Superior temporal gyrus (tissue), 1 donor: ENCODE data around the gene RGSL1.

Experiments
- DNase-seq: peaks from one replicate; pipeline ENCODE4 v3.0.0-alpha.2; 2016; ENCODE audit errors: extremely low spot score

RGSL1 gene

DNA sequence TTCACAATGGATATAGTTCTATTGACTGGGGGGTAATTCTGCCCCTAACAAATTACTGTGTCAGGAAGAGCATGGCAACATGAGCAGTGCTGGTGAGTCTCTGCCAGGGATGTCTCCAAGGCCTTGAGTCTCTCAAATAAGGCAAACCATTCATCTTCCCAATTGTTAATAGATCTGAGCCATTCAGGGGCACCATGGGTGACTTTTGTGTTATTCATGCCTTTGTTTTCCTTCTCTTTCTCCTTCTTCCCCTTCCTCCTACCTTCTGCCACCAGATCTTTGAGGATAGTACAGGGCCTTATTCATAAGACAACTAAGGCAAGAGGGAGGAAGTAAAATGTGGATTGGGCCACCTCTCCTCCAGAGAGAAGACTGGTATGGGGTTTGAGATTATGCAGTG lies at the start of gene RGSL1:
Gene RGSL1 (plus strand): TSS at position 60 of the 400 bp plus-strand sequence. CDS start 20 bp downstream, at position 80.
- DNase-seq: no peak

DNA sequence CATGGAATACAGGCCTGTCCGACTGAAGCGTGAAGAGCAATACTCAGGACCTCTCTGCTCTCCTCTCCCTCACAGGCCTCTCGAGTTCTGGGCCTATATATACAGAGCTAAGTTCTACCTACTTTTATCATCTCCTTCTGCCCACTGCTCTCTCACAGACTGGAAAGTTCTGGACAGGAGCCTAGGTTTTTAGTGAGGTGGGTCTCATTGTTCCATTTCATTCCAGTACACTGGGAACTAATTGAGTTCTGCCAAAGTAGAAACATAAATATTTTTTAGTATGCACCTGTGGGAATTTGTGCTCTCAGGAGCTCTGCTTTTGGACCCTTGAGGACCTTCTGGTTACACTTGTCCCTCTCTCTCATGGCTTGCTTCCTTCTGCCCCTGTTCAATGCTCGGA lies 49.4 kb upstream of the RGSL1 start, which contains the start of gene TEDDM1:
Gene TEDDM1 (minus strand): TSS at position 101 of the 400 bp plus-strand sequence. CDS start 182 bp downstream, outside the sequence.
- no peak for DNase-seq

- DNase-seq: no peak
Observed at GRCh38 chr1:182404781-182405180, 45.2 kb upstream of the RGSL1 start.

DNA sequence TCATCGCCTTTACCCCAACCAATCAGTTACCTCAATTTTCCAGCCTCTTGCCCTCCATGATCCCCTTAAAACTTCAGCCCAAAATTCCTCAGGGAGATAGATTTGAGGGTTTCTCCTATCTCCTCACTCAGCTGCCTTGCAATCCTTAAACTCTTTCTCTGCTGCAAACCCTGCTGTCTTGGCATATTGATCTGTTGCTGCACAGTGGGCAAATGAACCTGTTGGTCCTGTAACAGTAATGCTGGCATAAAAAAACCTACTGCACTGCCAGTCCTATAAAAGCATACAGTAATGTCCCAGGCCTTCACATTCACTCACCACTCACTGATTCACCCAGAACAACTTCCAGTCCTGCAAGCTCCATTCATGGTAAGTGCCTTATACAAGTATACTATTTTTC lies 44.4 kb upstream of the RGSL1 start:
- no peak for DNase-seq

- no peak for DNase-seq
Observed at GRCh38 chr1:182406012-182406411, 43.9 kb upstream of the RGSL1 start.

DNA sequence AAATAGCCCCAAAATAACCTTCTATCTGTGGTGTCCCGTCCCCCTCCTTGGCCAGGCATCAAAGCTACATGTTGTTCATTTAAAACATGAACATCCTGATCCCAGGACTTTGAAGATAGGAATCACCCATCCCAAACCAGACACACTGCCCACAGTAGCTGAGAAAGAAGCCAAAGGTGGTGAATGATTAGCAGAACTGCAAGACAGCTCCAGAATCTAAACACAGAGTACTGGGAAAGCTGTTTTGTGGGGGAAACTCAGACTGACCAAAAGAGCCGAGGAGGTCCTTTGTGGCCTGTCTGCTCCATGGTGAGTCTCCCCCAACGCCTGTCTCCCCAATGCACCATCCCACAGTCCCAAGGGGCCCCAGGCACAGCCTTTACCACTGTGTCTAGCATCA lies 42.2 kb upstream of the RGSL1 start:
- no peak for DNase-seq

DNA sequence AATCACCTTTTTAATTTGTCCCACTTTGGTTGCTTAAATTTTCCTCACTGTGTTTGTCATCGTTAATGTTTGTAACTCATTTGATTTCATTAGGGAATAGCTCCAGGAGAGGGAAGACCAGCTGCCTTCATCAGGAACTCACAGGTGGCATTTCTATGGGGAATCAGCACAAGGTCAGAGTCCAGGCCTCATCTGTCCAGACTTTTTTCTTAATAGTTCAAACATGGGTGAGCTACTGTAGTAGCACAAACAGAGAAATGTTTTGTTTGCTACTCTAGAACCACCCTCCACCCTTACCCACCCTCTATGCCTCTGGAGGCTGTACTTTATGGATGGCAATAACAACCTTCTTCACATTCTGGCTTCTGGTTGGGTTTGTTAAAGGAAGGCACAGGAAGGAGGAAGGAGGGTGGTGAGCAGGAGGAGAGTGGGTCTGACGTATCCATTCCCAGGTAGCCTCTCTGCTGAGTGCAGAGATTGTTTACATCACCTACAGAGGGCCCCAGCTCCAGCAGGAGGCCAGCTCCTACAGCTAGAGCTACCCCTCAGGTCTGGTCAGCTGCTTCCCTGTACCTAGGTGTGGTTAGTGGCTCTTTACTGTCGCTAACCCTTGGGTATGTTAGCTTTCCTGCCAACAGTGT lies 41.4 kb upstream of the RGSL1 start:
- DNase-seq: no peak

- no peak for DNase-seq
Observed at GRCh38 chr1:182410138-182410537, 39.8 kb upstream of the RGSL1 start.

DNA sequence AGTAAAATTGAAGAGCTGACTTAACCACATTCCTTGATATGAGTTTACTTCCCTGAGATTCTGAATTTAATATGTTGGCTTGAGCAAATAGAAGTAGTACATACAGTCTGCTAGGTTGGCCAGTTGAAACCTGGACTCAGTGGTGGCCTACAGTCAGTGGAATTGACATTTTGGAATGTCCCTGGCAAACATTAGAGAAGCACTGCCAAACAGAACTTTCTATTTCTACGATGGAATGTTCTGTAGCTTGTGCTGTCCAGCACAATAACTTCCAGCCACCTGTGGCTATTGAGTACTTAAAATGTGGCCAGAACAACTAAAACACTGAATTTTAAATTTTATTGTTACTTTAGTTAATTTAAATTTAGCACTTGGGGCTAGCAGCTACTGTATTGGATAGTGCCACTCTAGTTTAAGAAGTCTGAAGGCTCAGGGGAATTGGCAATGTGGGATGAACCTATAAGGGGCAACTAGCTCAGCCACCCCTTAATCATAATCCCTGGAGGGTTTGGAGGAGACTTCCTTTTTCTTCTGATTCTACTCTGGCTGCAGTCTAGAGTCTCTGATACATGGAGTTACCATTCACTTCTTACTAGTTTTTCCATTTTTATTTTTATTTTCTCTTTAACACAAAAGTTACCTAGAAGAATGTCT lies 39.2 kb upstream of the RGSL1 start:
- DNase-seq: no peak

DNA sequence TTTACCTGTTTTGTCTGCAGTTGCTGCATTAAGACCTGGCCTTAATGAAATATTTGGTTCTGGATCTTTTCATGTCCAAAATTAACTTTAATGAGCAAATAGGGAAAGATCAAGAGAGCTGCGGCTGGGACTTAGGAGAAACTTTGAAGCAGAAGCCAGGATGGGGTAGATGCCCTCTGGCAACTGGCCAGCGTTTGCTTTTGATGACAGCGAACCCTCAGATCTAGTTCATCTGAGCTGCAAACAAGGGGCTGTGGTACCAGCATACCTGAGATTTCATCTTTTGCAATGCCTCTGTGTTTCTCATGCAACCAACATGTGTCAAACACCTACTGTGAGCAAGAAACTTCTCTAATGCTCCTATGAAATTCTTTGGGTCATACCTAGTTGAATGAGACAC lies 36.5 kb upstream of the RGSL1 start:
- no peak for DNase-seq

DNA sequence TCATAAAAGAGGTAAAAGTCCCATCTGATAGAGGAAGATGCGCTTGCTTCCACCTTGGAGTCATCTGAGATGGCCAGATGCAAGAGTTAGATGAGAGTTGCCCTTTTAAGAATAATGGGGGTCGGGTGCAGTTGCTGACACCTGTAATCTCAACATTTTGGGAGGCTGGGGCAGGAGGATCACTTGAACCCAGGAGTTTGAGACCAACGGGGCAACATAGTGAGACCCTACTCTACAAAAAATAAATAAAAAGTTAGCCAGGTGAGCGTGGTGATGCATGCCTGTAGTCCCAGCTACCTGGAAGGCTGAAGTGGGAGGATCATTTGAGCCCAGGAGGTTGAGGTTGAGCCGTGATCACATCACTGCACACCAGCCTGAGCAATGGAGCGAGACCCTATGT lies 36.0 kb upstream of the RGSL1 start:
- DNase-seq: no peak

- DNase-seq: no peak
Observed at GRCh38 chr1:182415789-182416188, 34.2 kb upstream of the RGSL1 start.

GRCh38 chr1:182426442-182427430 lies 23.2 kb upstream of the RGSL1 start:
- no peak for DNase-seq

- DNase-seq: no peak
Observed at GRCh38 chr1:182428043-182428442, 21.9 kb upstream of the RGSL1 start.

GRCh38 chr1:182430263-182431068 lies 19.5 kb upstream of the RGSL1 start:
- DNase-seq: no peak

GRCh38 chr1:182431278-182431677 lies 18.7 kb upstream of the RGSL1 start:
- no peak for DNase-seq

DNA sequence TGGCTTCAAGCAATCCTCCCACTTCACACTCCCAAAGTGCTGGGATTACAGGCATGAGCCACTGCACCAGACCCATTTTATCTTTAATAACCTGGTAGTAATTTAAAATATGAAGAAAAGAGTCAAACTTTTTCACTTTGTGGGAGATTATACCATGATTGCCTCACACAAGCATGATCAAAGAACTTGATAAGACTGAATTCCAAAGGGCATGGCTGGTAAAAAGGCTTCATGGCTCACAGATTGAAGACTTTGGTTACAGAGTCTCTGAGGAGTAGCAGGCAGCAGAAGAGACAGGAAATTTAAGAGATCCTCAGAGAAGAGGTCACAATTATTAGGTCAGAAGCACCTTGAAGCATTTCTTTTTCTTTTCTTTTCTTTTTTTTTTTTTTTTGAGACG lies 16.4 kb upstream of the RGSL1 start:
- no peak for DNase-seq

- DNase-seq: no peak
Observed at GRCh38 chr1:182438326-182438725, 11.6 kb upstream of the RGSL1 start.

DNA sequence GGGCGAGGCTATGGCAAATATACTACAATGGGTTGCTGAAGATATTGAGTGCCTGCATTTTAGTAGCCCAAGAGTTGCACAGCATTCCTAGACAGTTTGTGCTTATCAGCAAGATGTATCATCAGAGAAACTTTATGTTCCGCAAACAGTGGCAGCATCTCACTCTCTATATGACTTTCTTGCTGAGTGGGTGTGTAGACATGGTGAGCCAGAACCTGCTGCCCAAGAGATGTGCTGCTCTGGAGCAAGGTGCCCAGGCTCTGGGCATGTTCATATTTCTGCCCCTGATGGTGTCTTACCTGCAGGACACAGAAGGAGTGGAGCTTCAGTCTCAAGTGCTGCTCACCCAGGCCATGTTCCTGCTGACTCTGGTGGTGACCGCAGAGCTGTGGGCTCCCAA lies 8.2 kb upstream of the RGSL1 start:
- DNase-seq: no peak

DNA sequence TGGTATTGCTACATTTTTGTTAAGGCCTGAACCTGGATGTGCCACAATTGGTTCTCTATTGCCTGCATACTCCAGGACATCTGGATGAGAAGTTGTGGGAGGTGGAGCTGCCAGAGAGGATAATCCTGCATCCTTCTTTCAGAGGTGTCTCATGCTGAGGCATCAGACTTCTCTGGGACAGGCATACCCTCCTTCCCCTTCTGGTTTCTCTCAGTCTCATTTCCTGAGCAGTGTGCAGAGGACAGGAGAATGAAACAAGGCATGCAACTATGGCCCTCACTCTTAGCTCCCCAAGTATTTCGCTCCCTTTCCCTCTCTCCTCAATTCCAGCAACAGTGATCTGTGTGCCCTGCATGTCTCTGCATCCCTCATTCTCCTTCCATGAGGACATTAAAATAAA lies 7.6 kb upstream of the RGSL1 start:
- no peak for DNase-seq

GRCh38 chr1:182444497-182444896 lies 5.4 kb upstream of the RGSL1 start:
- DNase-seq: no peak
